Ascending aorta (tissue), 2 donors: Measurements from ENCODE around the gene SCAF1. TPM values are rescaled to one million over a fixed set of nuclear protein-coding genes. Genes with fewer than 3 reads are reported as not detected.
A peak's percentile ranks its signal among the peaks of the same experiment; 100 is the strongest.

Source experiments
- DNase-seq, 2 donors: peaks; one replicate each; pipeline ENCODE4 v3.0.0-alpha.2; 2019; ENCODE audit warnings: low spot score in 2 of 2
- H3K27ac ChIP-seq, 2 donors: fragments of 200-600 bp; sonication (generic); one replicate each; pipeline ENCODE4 v1.5.1; 2016 to 2017; ENCODE audit warnings: mild to moderate bottlenecking in 1 of 2
- H3K27me3 ChIP-seq: fragments of 200-600 bp; sonication (generic); one replicate; pipeline ENCODE4 v1.5.1; 2017
- H3K36me3 ChIP-seq, 2 donors: fragments of 200-600 bp; sonication (generic); one replicate each; pipeline ENCODE4 v1.5.1; 2016
- H3K4me1 ChIP-seq, 2 donors: fragments of 200-600 bp; sonication (generic); one replicate each; pipeline ENCODE4 v1.5.1; 2016 to 2017; ENCODE audit warnings: mild to moderate bottlenecking in 1 of 2
- H3K4me3 ChIP-seq, 2 donors: fragments of 200-600 bp; sonication (generic); one replicate each; pipeline ENCODE4 v1.5.1; 2016 to 2017; ENCODE audit warnings: mild to moderate bottlenecking in 1 of 2
- H3K9me3 ChIP-seq, 2 donors: fragments of 200-600 bp; sonication (generic); one replicate each; pipeline ENCODE4 v1.5.1; 2016
- CTCF ChIP-seq, 3 experiments: fragments of 200-600 bp in 2 of 3; fragments of 450-650 bp in 1 of 3; sonication (generic) in 2 of 3; IDR thresholded peaks; one replicate each; pipeline ENCODE4 v1.5.1; 2016 to 2019; ENCODE audit warnings: antibody characterized with exemption in 3 of 3, mild to moderate bottlenecking in 1 of 3, moderate library complexity in 1 of 3
- intact Hi-C: fragments of 100-400 bp; cut with DNase I; formaldehyde crosslinking; loops from one replicate; pipeline ENCODE4 v1.15.1; 2023
- total RNA-seq: library from RNA; depleted of rRNA; stranded (reverse); fragments of >200 nt; gene quantifications from one replicate; pipeline ENCODE4 v1.1.0, GENCODE V29; 2016

The SCAF1 gene
- total RNA-seq: 72.2 TPM

GRCh38 chr19:49641688-49642491, at the start of gene SCAF1:
Gene SCAF1, plus strand, starts transcription at chr19:49642209. Its CDS starts 2,818 bp downstream, at chr19:49645027.
- Histone ChIP-seq H3K4me1 (peaks cover 20 to 24% of the 10 kb centered on the region in 2 donors), H3K27ac (peak within 1 kb of the TSS; percentile 99 to 100), H3K4me3 (peak within 1 kb of the TSS; percentile 87 to 96), H3K27me3 (no peaks in the 10 kb centered on the region), H3K36me3 (peaks cover 15 to 20% of the 10 kb centered on the region in 2 donors), H3K9me3 (no peaks in the 10 kb centered on the region)
- DNase-seq: peak; percentile 99 to 100
- intact Hi-C loops: loop anchor here (1.0 to 5.0 kb wide), 3 partner anchors 22 to 235 kb away; partner anchors contain the start of genes AKT1S1, RPS11 and TBC1D17
- TF ChIP-seq CTCF (IDR thresholded peaks at IDR 0.05): no peak

GRCh38 chr19:49592486-49593232, 49.4 kb upstream of the SCAF1 start:
- peaks cover 2 to 12% of the 10 kb centered on the region in 2 donors for H3K4me1 ChIP-seq
- no peak for TF ChIP-seq CTCF (IDR thresholded peaks at IDR 0.05)
- no peak for DNase-seq
- H3K36me3 ChIP-seq: peaks cover 37% of the 10 kb centered on the region in 2 donors
- no peaks in the 10 kb centered on the region for H3K27me3 ChIP-seq
- intact Hi-C loops: loop anchor here (1.0 to 5.0 kb wide), 4 partner anchors 48 to 275 kb away; partner anchors contain the start of genes AP2A1, DKKL1, PNKP and RRAS
- H3K9me3 ChIP-seq: no peaks in the 10 kb centered on the region
- peak overlapping the region; percentile 81 to 91 for H3K4me3 ChIP-seq
- H3K27ac ChIP-seq: peak overlapping the region; percentile 82 to 87

GRCh38 chr19:49593233-49594113, 48.5 kb upstream of the SCAF1 start:
- H3K4me1 ChIP-seq: peaks cover 2 to 12% of the 10 kb centered on the region in 2 donors
- intact Hi-C loops: loop anchor here (1.0 to 5.0 kb wide), 4 partner anchors 47 to 274 kb away; partner anchors contain the start of genes AP2A1, DKKL1, PNKP and RRAS
- DNase-seq: peak; percentile 81 to 97
- no peaks in the 10 kb centered on the region for H3K9me3 ChIP-seq
- peaks cover 39 to 43% of the 10 kb centered on the region in 2 donors for H3K36me3 ChIP-seq
- peak overlapping the region; percentile 82 to 87 for H3K27ac ChIP-seq
- H3K27me3 ChIP-seq: no peaks in the 10 kb centered on the region
- TF ChIP-seq CTCF (IDR thresholded peaks at IDR 0.05): no peak
- H3K4me3 ChIP-seq: peak overlapping the region; percentile 81 to 91

GRCh38 chr19:49594157-49594992, 47.6 kb upstream of the SCAF1 start:
- H3K4me3 ChIP-seq: peak overlapping the region; percentile 81 to 91
- peak overlapping the region; percentile 82 to 87 for H3K27ac ChIP-seq
- intact Hi-C loops: loop anchor here (5.0 kb wide), 3 partner anchors 173 to 273 kb away; partner anchors contain the start of genes AP2A1, DKKL1, PNKP and TEAD2
- H3K36me3 ChIP-seq: peaks cover 44 to 50% of the 10 kb centered on the region in 2 donors
- H3K9me3 ChIP-seq: no peaks in the 10 kb centered on the region
- TF ChIP-seq CTCF (IDR thresholded peaks at IDR 0.05): no peak
- H3K4me1 ChIP-seq: peaks cover 2 to 12% of the 10 kb centered on the region in 2 donors
- no peaks in the 10 kb centered on the region for H3K27me3 ChIP-seq
- DNase-seq: no peak
